B cell (primary cell): Measurements from ENCODE around the gene DNAJA4. TPM values are rescaled to one million over a fixed set of nuclear protein-coding genes. Genes with fewer than 3 reads are reported as not detected.

Source experiments
- ATAC-seq: fragments of 200-7000 bp; cut with Tn5 transposase; one replicate; pipeline ENCODE4 v1.10.0; 2021; ENCODE audit warnings: low read depth, mild to moderate bottlenecking, moderate number of reproducible peaks, moderate library complexity
- CTCF ChIA-PET: fragments of 350-600 bp; sonication (Branson Sonifier 250); formaldehyde crosslinking; loops from one replicate; lab custom pipeline; 2021; ENCODE audit warnings: antibody characterized with exemption, inconsistent platforms; lab: Charles Lee
- POLR2A ChIA-PET: fragments of 350-600 bp; sonication (Branson Sonifier 250); formaldehyde crosslinking; loops from one replicate; lab custom pipeline; 2021; ENCODE audit warnings: antibody characterized with exemption; lab: Charles Lee
- DNase-seq: peaks from one replicate; pipeline ENCODE4 v3.0.0; 2013
- H2AFZ ChIP-seq: 2 replicates; pipeline ENCODE4 v1.6.1; 2012; ENCODE audit warnings: mild to moderate bottlenecking, low read depth, low read length; ENCODE audit not compliant: insufficient read depth, poor library complexity, severe bottlenecking
- H3K27ac ChIP-seq, 2 donors: 1 replicate in 1 of 2; 2 replicates in 1 of 2; pipeline ENCODE4 v1.5.1; 2012 to 2013; ENCODE audit warnings: low read length in 2 of 2, mild to moderate bottlenecking in 2 of 2, moderate library complexity in 1 of 2
- H3K27me3 ChIP-seq, 4 experiments: fragments of 200-600 bp in 1 of 4; sonication (generic) in 1 of 4; replicated peaks in 1 of 4; 1 replicate in 2 of 4; 2 replicates in 2 of 4; pipeline versions ENCODE4 v1.6.1 to v1.7.0; 2013 to 2016; ENCODE audit warnings: low read length in 3 of 4, mild to moderate bottlenecking in 2 of 4, mixed read lengths in 1 of 4, moderate library complexity in 1 of 4; ENCODE audit not compliant: insufficient read depth in 4 of 4, control insufficient read depth in 3 of 4; ENCODE audit errors: control extremely low read depth in 1 of 4
- H3K36me3 ChIP-seq, 2 experiments: replicated peaks in 1 of 2; 1 replicate in 1 of 2; 2 replicates in 1 of 2; pipeline versions ENCODE4 v1.6.1 to v1.7.1; 2013; ENCODE audit warnings: low read length in 1 of 2; ENCODE audit not compliant: insufficient read depth in 2 of 2, control insufficient read depth in 1 of 2; ENCODE audit errors: control extremely low read depth in 1 of 2, extremely low read depth in 1 of 2
- H3K4me1 ChIP-seq, 2 donors: fragments of 200-600 bp in 1 of 2; sonication (generic) in 1 of 2; 1 replicate in 1 of 2; 2 replicates in 1 of 2; pipeline versions ENCODE4 v1.5.1 to v1.6.1; 2013 to 2017; ENCODE audit warnings: low read length in 2 of 2; ENCODE audit not compliant: control insufficient read depth in 2 of 2, insufficient read depth in 2 of 2
- H3K4me2 ChIP-seq: replicated peaks from 2 replicates; pipeline ENCODE3; 2012; ENCODE audit warnings: mild to moderate bottlenecking, low read depth, low read length; ENCODE audit not compliant: poor library complexity, severe bottlenecking
- H3K4me3 ChIP-seq, 5 experiments: fragments of 200-600 bp in 1 of 5; sonication (generic) in 1 of 5; 1 replicate in 3 of 5; 2 replicates in 2 of 5; pipeline versions ENCODE4 v1.5.1 to v1.7.0; 2011 to 2016; ENCODE audit warnings: low read length in 4 of 5, mild to moderate bottlenecking in 4 of 5, low read depth in 2 of 5, control low read depth in 1 of 5, moderate library complexity in 1 of 5; ENCODE audit not compliant: insufficient read depth in 1 of 5; ENCODE audit errors: control extremely low read depth in 1 of 5, extremely low read depth in 1 of 5
- H3K79me2 ChIP-seq: fragments of 200-600 bp; sonication (generic); one replicate; pipeline ENCODE4 v1.6.0; 2016; ENCODE audit warnings: low read length; ENCODE audit not compliant: control insufficient read depth, insufficient read depth
- H3K9ac ChIP-seq: fragments of 200-600 bp; sonication (generic); 2 replicates; pipeline ENCODE4 v1.6.1; 2017; ENCODE audit warnings: mild to moderate bottlenecking, low read length, moderate library complexity
- H3K9me3 ChIP-seq, 3 donors: one replicate each; pipeline versions ENCODE4 v1.6.1 to v1.7.1; 2013; ENCODE audit warnings: low read length in 2 of 3; ENCODE audit not compliant: control insufficient read depth in 2 of 3, insufficient read depth in 1 of 3; ENCODE audit errors: control extremely low read depth in 1 of 3
- H4K20me1 ChIP-seq: 2 replicates; pipeline ENCODE4 v1.6.0; 2012; ENCODE audit warnings: mild to moderate bottlenecking, low read length; ENCODE audit not compliant: insufficient read depth, control insufficient read depth, poor library complexity, severe bottlenecking
- H3K27ac Mint-ChIP-seq: one replicate; pipeline ENCODE4 v1.8.0; 2021; ENCODE audit warnings: mixed read lengths
- H3K27me3 Mint-ChIP-seq: one replicate; pipeline ENCODE4 v1.8.0; 2021; ENCODE audit warnings: mixed read lengths
- H3K4me1 Mint-ChIP-seq: one replicate; pipeline ENCODE4 v1.8.0; 2021; ENCODE audit warnings: mixed read lengths
- H3K4me3 Mint-ChIP-seq: one replicate; pipeline ENCODE4 v1.8.0; 2021; ENCODE audit warnings: mixed read lengths
- H3K9me3 Mint-ChIP-seq: one replicate; pipeline ENCODE4 v1.8.0; 2022; ENCODE audit warnings: mixed read lengths; ENCODE audit not compliant: insufficient read depth
- CTCF ChIP-seq: fragments of 200-600 bp; IDR thresholded peaks from one replicate; pipeline ENCODE4 v1.8.0; 2022; ENCODE audit warnings: antibody characterized with exemption, mild to moderate bottlenecking
- EZH2 ChIP-seq: IDR thresholded peaks from 2 replicates; pipeline ENCODE4 v1.6.1; 2012; ENCODE audit warnings: borderline replicate concordance, low read depth, mild to moderate bottlenecking, moderate library complexity, low read length; ENCODE audit not compliant: insufficient read depth, poor library complexity, severe bottlenecking
- WGBS: methylation state at CpG from one replicate; pipeline ENCODE4 v1.1.5; 2013; ENCODE audit warnings: missing lambda C conversion rate; ENCODE audit not compliant: insufficient coverage; 5-methylcytosine and 5-hydroxymethylcytosine counted together
- intact Hi-C: fragments of 100-400 bp; cut with micrococcal nuclease; formaldehyde crosslinking; loops from one replicate; pipeline ENCODE4 v1.10.0; 2022
- polyA plus RNA-seq: library from polyadenylated mRNA; depleted of rRNA; stranded (reverse); fragments of >200 nt; gene quantifications from 2 replicates; pipeline ENCODE4 v1.2.3, GENCODE V29; 2012
- total RNA-seq, 2 donors: library from RNA; stranded (reverse); fragments of 120-200 nt in 1 of 2; gene quantifications; 1 replicate in 1 of 2; 2 replicates in 1 of 2; pipeline versions ENCODE4 v1.2.3 to v1.2.4, GENCODE V29; 2013 to 2022

DNAJA4 gene
- total and polyA plus RNA-seq, 2 donors (not counting 1 experiment from before 2014, with no cell fraction given): 13.2 to 20.0 TPM

DNA sequence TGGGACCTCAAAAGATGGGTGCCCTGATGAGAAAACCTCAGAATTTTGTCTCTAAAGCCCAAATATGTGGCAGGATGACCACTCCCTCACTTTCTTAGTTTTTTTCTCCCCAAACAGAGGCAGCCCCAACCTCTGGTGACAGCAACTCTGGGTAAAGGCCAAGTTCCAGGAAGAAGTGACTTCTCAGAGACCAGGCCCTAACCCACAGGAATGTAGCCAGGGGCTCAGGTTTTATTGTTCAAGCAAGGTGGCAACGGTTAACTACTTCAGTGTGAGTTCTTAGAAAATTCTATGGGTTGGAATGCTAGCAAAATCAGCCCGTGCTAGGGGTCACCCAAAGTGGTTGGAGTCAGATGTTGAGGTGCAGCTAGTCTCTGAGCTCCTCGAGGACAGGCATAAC is 5.1 kb upstream of the DNAJA4 start:
- WGBS: 95% methylated on average over 3 of the region's 3 CpGs
- H3K4me3 ChIP-seq: no peak overlapping the region
- no peak overlapping the region for H3K27ac ChIP-seq
- no peaks in the 10 kb centered on the region for H3K9me3 ChIP-seq
- no peak overlapping the region for H3K9ac ChIP-seq
- no peak overlapping the region for H3K4me2 ChIP-seq
- Mint-ChIP-seq H3K27ac (no peak overlapping the region), H3K4me1 (no peaks in the 10 kb centered on the region), H3K27me3 (no peaks in the 10 kb centered on the region), H3K4me3 (no peak overlapping the region), H3K9me3 (no peaks in the 10 kb centered on the region)
- no peak for TF ChIP-seq CTCF
- TF ChIP-seq EZH2: no peak
- no peak for DNase-seq
- ChIA-PET CTCF (no interaction called here), POLR2A (no interaction called here)
- peaks cover 0 to 3% (median 0%) of the 10 kb centered on the region in 4 experiments for H3K27me3 ChIP-seq
- H3K79me2 ChIP-seq: no peaks in the 10 kb centered on the region
- H2AFZ ChIP-seq: no peak overlapping the region
- ATAC-seq: no peak
- no peaks in the 10 kb centered on the region for H4K20me1 ChIP-seq
- intact Hi-C loops: no loop called here
- no peaks in the 10 kb centered on the region for H3K4me1 ChIP-seq
- H3K36me3 ChIP-seq: no peaks in the 10 kb centered on the region

GRCh38 chr15:78260489-78260888 is 3.9 kb upstream of the DNAJA4 start:
- Mint-ChIP-seq H3K9me3 (no peaks in the 10 kb centered on the region), H3K27me3 (no peaks in the 10 kb centered on the region), H3K27ac (no peak overlapping the region), H3K4me1 (peaks cover 8% of the 10 kb centered on the region), H3K4me3 (no peak overlapping the region)
- H3K4me3 ChIP-seq: no peak overlapping the region
- no peaks in the 10 kb centered on the region for H3K9me3 ChIP-seq
- ChIA-PET CTCF (no interaction called here), POLR2A (no interaction called here)
- no peaks in the 10 kb centered on the region for H3K79me2 ChIP-seq
- no peak for DNase-seq
- no peak overlapping the region for H3K9ac ChIP-seq
- no peak overlapping the region for H2AFZ ChIP-seq
- no peaks in the 10 kb centered on the region for H3K36me3 ChIP-seq
- WGBS: no CpG with 5 or more reads among the region's 2 CpGs
- TF ChIP-seq EZH2: no peak
- no peak for TF ChIP-seq CTCF
- H3K4me1 ChIP-seq: peaks cover 6% of the 10 kb centered on the region in 2 donors
- no peak overlapping the region for H3K4me2 ChIP-seq
- H4K20me1 ChIP-seq: no peaks in the 10 kb centered on the region
- no peak overlapping the region for H3K27ac ChIP-seq
- ATAC-seq: no peak
- H3K27me3 ChIP-seq: peaks cover 0 to 3% (median 0%) of the 10 kb centered on the region in 4 experiments
- intact Hi-C loops: no loop called here
